ENCODE data around the gene NKX2-1.

DNA sequence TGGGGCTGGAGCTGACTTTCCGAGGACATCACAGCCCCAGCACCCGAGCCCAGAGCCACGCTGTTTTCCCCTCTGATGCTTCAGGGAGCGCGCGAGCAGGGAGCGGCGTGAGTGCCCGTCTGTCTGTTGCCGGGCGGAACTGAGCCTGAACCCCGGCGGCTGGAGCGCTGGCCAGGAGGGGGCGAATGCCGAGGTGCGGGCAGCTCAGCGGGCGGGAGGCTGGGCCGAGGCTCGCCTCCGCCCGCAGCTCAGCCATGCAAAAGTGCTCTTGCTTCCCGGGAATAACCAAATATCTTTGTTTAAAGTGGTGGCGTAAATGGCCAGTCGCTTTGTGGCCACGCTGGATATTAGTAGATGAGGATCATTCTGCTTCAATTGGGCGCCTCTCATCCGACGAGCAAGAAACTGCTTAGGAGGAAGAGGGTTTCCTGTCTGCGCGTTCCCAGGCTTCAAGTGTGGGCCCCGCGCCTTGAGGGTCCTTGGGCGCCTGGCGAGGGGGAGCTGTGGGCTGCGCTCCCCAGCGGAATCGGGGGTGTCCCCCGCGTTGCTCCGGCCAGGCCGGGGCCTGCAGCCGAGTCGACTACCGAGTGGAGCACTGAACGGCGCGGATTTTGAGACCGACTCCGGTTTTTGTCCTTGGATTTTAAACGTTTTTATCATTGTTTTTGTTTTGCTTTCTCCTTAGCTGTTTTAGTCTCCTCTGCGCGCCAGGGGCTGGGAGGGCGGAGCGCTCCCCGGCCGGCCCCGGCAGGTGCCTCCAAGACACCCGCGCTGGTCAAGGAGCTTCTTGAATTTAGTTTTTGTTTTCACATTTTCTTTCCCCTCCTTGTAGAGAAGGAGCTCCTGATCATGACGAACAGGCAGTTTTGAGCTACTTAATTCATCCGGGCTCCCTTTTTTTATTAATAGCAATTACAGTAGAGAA lies 831 bp upstream of the NKX2-1 start:
- TF ChIP-seq, protein P1, sequence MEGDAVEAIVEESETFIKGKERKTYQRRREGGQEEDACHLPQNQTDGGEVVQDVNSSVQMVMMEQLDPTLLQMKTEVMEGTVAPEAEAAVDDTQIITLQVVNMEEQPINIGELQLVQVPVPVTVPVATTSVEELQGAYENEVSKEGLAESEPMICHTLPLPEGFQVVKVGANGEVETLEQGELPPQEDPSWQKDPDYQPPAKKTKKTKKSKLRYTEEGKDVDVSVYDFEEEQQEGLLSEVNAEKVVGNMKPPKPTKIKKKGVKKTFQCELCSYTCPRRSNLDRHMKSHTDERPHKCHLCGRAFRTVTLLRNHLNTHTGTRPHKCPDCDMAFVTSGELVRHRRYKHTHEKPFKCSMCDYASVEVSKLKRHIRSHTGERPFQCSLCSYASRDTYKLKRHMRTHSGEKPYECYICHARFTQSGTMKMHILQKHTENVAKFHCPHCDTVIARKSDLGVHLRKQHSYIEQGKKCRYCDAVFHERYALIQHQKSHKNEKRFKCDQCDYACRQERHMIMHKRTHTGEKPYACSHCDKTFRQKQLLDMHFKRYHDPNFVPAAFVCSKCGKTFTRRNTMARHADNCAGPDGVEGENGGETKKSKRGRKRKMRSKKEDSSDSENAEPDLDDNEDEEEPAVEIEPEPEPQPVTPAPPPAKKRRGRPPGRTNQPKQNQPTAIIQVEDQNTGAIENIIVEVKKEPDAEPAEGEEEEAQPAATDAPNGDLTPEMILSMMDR (CRISPR knock-in tag; IDR thresholded peaks at IDR 0.05) = peak; percentile 83
- 0 out of 2 replicates have a peak, but pooled peaks have one; percentile 41 for TF ChIP-seq KLF6 (CRISPR knock-in tag; IDR thresholded peaks at IDR 0.05)
- TF ChIP-seq TAF1 (CRISPR knock-in tag; IDR thresholded peaks at IDR 0.05) = 0 out of 2 replicates have a peak, but pooled peaks have one; percentile 24
- no peak for TF ChIP-seq SIX4 (CRISPR knock-in tag; IDR thresholded peaks at IDR 0.05)

Data from HepG2 (cell line).